IMR-90 (cell line): ENCODE results near the gene ACSBG1. TPM values are rescaled to one million over a fixed set of nuclear protein-coding genes. Genes with fewer than 3 reads are reported as not detected.

Experiments
- ATAC-seq: fragments of 200-7000 bp; cut with Tn5 transposase; 2 replicates; pipeline ENCODE4 v1.9.1; 2020; ENCODE audit warnings: low read depth, mild to moderate bottlenecking, moderate library complexity
- BruUV-seq: library from RNA; stranded (reverse); fragments of 400-500 nt; replicated peaks from 2 replicates; lab custom pipeline; 2021; lab: Mats Ljungman, UMichigan
- CTCF ChIA-PET: fragments of 300-600 bp; formaldehyde crosslinking; extraction: SDS; loops from one replicate; lab custom pipeline; 2021; ENCODE audit warnings: antibody characterized with exemption; lab: Yijun Ruan, JAX
- POLR2A ChIA-PET: fragments of 300-600 bp; sonication (Branson Sonifier 250); formaldehyde crosslinking; loops from one replicate; lab custom pipeline; 2022; ENCODE audit warnings: antibody characterized with exemption; ENCODE audit not compliant: unreplicated experiment; lab: Charles Lee
- DNase-seq: peaks from one replicate; pipeline ENCODE4 v3.0.0; 2013
- H2AFZ ChIP-seq: replicated peaks from 2 replicates; pipeline ENCODE3; 2013; ENCODE audit warnings: low read length, mild to moderate bottlenecking; ENCODE audit not compliant: poor library complexity
- H2AK5ac ChIP-seq: 2 replicates; pipeline ENCODE4 v1.6.1; 2013; ENCODE audit warnings: low read depth, low read length, inconsistent platforms
- H2AK9ac ChIP-seq: replicated peaks from 2 replicates; pipeline ENCODE3; 2013; ENCODE audit warnings: mild to moderate bottlenecking, low read depth, low read length, moderate library complexity; ENCODE audit not compliant: poor library complexity
- H2BK120ac ChIP-seq: 2 replicates; pipeline ENCODE4 v1.6.1; 2013; ENCODE audit warnings: low read depth, low read length, inconsistent platforms
- H2BK15ac ChIP-seq: 3 replicates; pipeline ENCODE4 v1.6.1; 2013; ENCODE audit warnings: low read depth, low read length, inconsistent platforms
- H2BK20ac ChIP-seq: 2 replicates; pipeline ENCODE4 v1.6.1; 2013; ENCODE audit warnings: low read depth, mild to moderate bottlenecking, inconsistent platforms, low read length, moderate library complexity
- H2BK5ac ChIP-seq: 2 replicates; pipeline ENCODE4 v1.6.1; 2013; ENCODE audit warnings: mild to moderate bottlenecking, low read depth, low read length, inconsistent platforms; ENCODE audit not compliant: poor library complexity, severe bottlenecking
- H3K14ac ChIP-seq: replicated peaks from 2 replicates; pipeline ENCODE4 v1.6.1; 2013; ENCODE audit warnings: low read depth, low read length, inconsistent platforms
- H3K18ac ChIP-seq: 2 replicates; pipeline ENCODE4 v1.6.1; 2013; ENCODE audit warnings: low read depth, low read length, control low read depth
- H3K23ac ChIP-seq: 2 replicates; pipeline ENCODE4 v1.6.1; 2013; ENCODE audit warnings: low read depth, low read length, inconsistent platforms
- H3K27ac ChIP-seq: 2 replicates; pipeline ENCODE4 v1.5.1; 2013; ENCODE audit warnings: mild to moderate bottlenecking, control low read depth, low read length; ENCODE audit not compliant: insufficient read depth
- H3K27me3 ChIP-seq: 2 replicates; pipeline ENCODE4 v1.6.1; 2013; ENCODE audit warnings: low read length; ENCODE audit not compliant: control insufficient read depth, insufficient read depth
- H3K36me3 ChIP-seq: 2 replicates; pipeline ENCODE4 v1.6.1; 2013; ENCODE audit warnings: low read length, mixed read lengths; ENCODE audit not compliant: control insufficient read depth, insufficient read depth
- H3K4ac ChIP-seq: 2 replicates; pipeline ENCODE4 v1.6.1; 2013; ENCODE audit warnings: low read depth, low read length, inconsistent platforms
- H3K4me1 ChIP-seq: 2 replicates; pipeline ENCODE4 v1.6.1; 2013; ENCODE audit warnings: low read length, mixed read lengths; ENCODE audit not compliant: control insufficient read depth, insufficient read depth
- H3K4me2 ChIP-seq: 2 replicates; pipeline ENCODE4 v1.6.1; 2013; ENCODE audit warnings: low read depth, mild to moderate bottlenecking, control low read depth, low read length, moderate library complexity
- H3K4me3 ChIP-seq: 2 replicates; pipeline ENCODE4 v1.5.1; 2013; ENCODE audit warnings: low read depth, mild to moderate bottlenecking, control low read depth, low read length, moderate library complexity; ENCODE audit not compliant: insufficient read depth
- H3K56ac ChIP-seq: 2 replicates; pipeline ENCODE4 v1.6.1; 2013; ENCODE audit warnings: low read length, inconsistent platforms; ENCODE audit not compliant: insufficient read depth; ENCODE audit errors: extremely low read depth
- H3K79me1 ChIP-seq, 2 experiments: 2 replicates each; pipeline ENCODE4 v1.6.1; 2013; ENCODE audit warnings: low read length in 2 of 2, inconsistent platforms in 1 of 2, low read depth in 1 of 2
- H3K9ac ChIP-seq: 2 replicates; pipeline ENCODE4 v1.6.1; 2013; ENCODE audit warnings: low read depth, low read length, control low read depth
- H3K9me1 ChIP-seq: 2 replicates; pipeline ENCODE4 v1.6.1; 2013; ENCODE audit warnings: low read length, inconsistent platforms; ENCODE audit not compliant: insufficient read depth
- H3K9me3 ChIP-seq: 2 replicates; pipeline ENCODE4 v1.6.1; 2013; ENCODE audit warnings: low read length; ENCODE audit not compliant: control insufficient read depth, insufficient read depth
- H4K20me1 ChIP-seq: 2 replicates; pipeline ENCODE4 v1.6.1; 2013; ENCODE audit warnings: low read length, inconsistent platforms; ENCODE audit not compliant: insufficient read depth
- H4K5ac ChIP-seq: 2 replicates; pipeline ENCODE4 v1.6.1; 2013; ENCODE audit warnings: mild to moderate bottlenecking, low read depth, low read length, control low read depth
- H4K8ac ChIP-seq, 2 experiments: 2 replicates each; pipeline ENCODE4 v1.6.1; 2013; ENCODE audit warnings: low read depth in 2 of 2, low read length in 2 of 2, control low read depth in 1 of 2, inconsistent platforms in 1 of 2
- H4K91ac ChIP-seq: 2 replicates; pipeline ENCODE4 v1.6.1; 2013; ENCODE audit warnings: low read depth, low read length, inconsistent platforms; ENCODE audit not compliant: insufficient read depth
- BHLHE40 ChIP-seq: fragments of 150-350 bp; IDR thresholded peaks from 2 replicates; pipeline ENCODE4 v1.6.1; 2016; ENCODE audit warnings: mild to moderate bottlenecking, low read depth, low read length
- CEBPB ChIP-seq: IDR thresholded peaks from 2 replicates; pipeline ENCODE4 v1.6.1; 2012; ENCODE audit warnings: low read depth, low read length, improper control_type of control experiment
- CHD1 ChIP-seq: IDR thresholded peaks from 2 replicates; pipeline ENCODE4 v1.6.1; 2012; ENCODE audit warnings: low read depth, low read length, improper control_type of control experiment
- CTCF ChIP-seq: conservative IDR thresholded peaks from 2 replicates; pipeline ENCODE4 v1.5.1; 2012; ENCODE audit warnings: mild to moderate bottlenecking, low read depth, low read length, improper control_type of control experiment
- FOS ChIP-seq: fragments of 150-350 bp; IDR thresholded peaks from 2 replicates; pipeline ENCODE4 v1.6.1; 2016; ENCODE audit warnings: low read depth, low read length
- MAFK ChIP-seq: IDR thresholded peaks from 2 replicates; pipeline ENCODE4 v1.6.1; 2012; ENCODE audit warnings: low read depth, low read length, improper control_type of control experiment
- MAZ ChIP-seq: IDR thresholded peaks from 2 replicates; pipeline ENCODE4 v1.6.1; 2012; ENCODE audit warnings: low read depth, mild to moderate bottlenecking, low read length, improper control_type of control experiment, moderate library complexity, borderline replicate concordance
- MXI1 ChIP-seq: IDR thresholded peaks from 2 replicates; pipeline ENCODE4 v1.6.1; 2012; ENCODE audit warnings: low read depth, mild to moderate bottlenecking, low read length, moderate library complexity, borderline replicate concordance
- NFE2L2 ChIP-seq: fragments of 150-350 bp; IDR thresholded peaks from 2 replicates; pipeline ENCODE4 v1.6.1; 2016; ENCODE audit warnings: low read depth, mild to moderate bottlenecking, low read length
- POLR2A ChIP-seq: IDR thresholded peaks from 2 replicates; pipeline ENCODE4 v1.6.1; 2012; ENCODE audit warnings: mild to moderate bottlenecking, low read depth, low read length
- RAD21 ChIP-seq: IDR thresholded peaks from 2 replicates; pipeline ENCODE4 v1.6.1; 2012; ENCODE audit warnings: low read length, improper control_type of control experiment
- RCOR1 ChIP-seq: IDR thresholded peaks from 2 replicates; pipeline ENCODE4 v1.6.1; 2012; ENCODE audit warnings: mild to moderate bottlenecking, low read length, improper control_type of control experiment; ENCODE audit not compliant: insufficient replicate concordance
- RFX5 ChIP-seq: IDR thresholded peaks from 2 replicates; pipeline ENCODE4 v1.8.0; 2012; ENCODE audit warnings: low read depth, mild to moderate bottlenecking, low read length, moderate library complexity
- SMC3 ChIP-seq: fragments of 150-350 bp; IDR thresholded peaks from 2 replicates; pipeline ENCODE4 v1.6.1; 2016; ENCODE audit warnings: low read depth, mild to moderate bottlenecking, antibody characterized with exemption, low read length, moderate library complexity
- USF2 ChIP-seq: fragments of 150-350 bp; IDR thresholded peaks from 2 replicates; pipeline ENCODE4 v1.6.1; 2017; ENCODE audit warnings: mild to moderate bottlenecking, antibody characterized with exemption, low read length, low read depth
- WGBS, 2 experiments: methylation state at CpG; one replicate each; pipeline versions ENCODE4 v1.1.5 to v1.1.7; 2013; ENCODE audit warnings: missing lambda C conversion rate in 2 of 2; ENCODE audit not compliant: insufficient read length in 1 of 2; ENCODE audit errors: extremely low coverage in 2 of 2; 5-methylcytosine and 5-hydroxymethylcytosine counted together
- dilution Hi-C: fragments of 300-500 bp; cut with HindIII; formaldehyde crosslinking; loops from one replicate; pipeline ENCODE4 v1.14.3; 2018; ENCODE audit warnings: low sequenced_read_pairs; ENCODE audit not compliant: unreplicated experiment
- in situ Hi-C: fragments of 300-500 bp; cut with MboI; formaldehyde crosslinking; loops from 3 replicates; pipeline ENCODE4 v1.14.3; 2019; ENCODE audit warnings: low sequenced_read_pairs, inconsistent platforms, mixed read lengths
- intact Hi-C: fragments of 100-400 bp; cut with micrococcal nuclease; formaldehyde crosslinking; loops from 2 replicates; pipeline ENCODE4 v1.10.0; 2022
- polyA plus RNA-seq, 3 experiments: library from polyadenylated mRNA; depleted of rRNA; stranded (reverse); fragments of >200 nt; gene quantifications; 2 replicates each; pipeline ENCODE4 v1.2.3, GENCODE V29; 2012; ENCODE audit warnings: low replicate concordance in 1 of 3
- total RNA-seq: library from RNA; depleted of rRNA; stranded (reverse); fragments of >200 nt; gene quantifications from 2 replicates; pipeline ENCODE4 v1.2.3, GENCODE V29; 2012
- TF ChIP-seq, protein P1 (sequence below): fragments of 150-350 bp; IDR thresholded peaks from 2 replicates; pipeline ENCODE4 v1.6.1; 2016; ENCODE audit warnings: low read depth, mild to moderate bottlenecking, low read length, moderate library complexity, borderline replicate concordance

The ACSBG1 gene
- total and polyA plus RNA-seq, 2 of the 4 experiments (the other 2 are of a cell fraction), result 0.02 TPM; not detected in 1

DNA sequence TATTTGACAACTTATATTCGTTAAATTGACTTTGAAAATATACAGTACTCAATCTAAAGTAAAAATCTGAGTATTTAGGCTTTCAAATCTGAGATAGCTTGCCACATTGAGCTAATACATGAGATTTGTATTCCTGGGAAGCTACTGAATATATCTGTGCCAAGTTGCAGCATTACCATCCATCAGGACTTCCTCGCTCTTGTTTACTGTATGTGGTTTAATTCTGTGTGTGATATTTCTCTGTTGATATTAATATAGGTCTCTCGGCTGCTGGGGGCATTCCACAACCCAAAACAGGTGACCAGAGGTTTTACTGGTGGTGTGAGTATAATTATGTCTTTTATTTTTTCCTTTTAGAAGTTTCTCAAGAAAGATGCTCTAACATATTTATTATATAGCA, 79.4 kb downstream of the ACSBG1 start:
- no peaks in the 10 kb centered on the region; the same call in none of the 2 replicates for H3K9me1 ChIP-seq
- H2BK20ac ChIP-seq, result no peak overlapping the region
- H4K8ac ChIP-seq, result no peak overlapping the region
- POLR2A ChIA-PET, result no interaction called here
- dilution Hi-C loops (no loop called here), in situ Hi-C loops (no loop called here), intact Hi-C loops (no loop called here)
- H3K4me3 ChIP-seq, result no peak overlapping the region
- no peak overlapping the region for H2BK5ac ChIP-seq
- DNase-seq (no peak), ATAC-seq (no peak)
- no peak overlapping the region for H3K23ac ChIP-seq
- no peak overlapping the region for H3K9ac ChIP-seq
- peaks cover 13 to 34% of the 10 kb centered on the region in 2 experiments for H3K79me1 ChIP-seq
- no CpG with 5 or more reads among the region's 3 CpGs for WGBS, 2 experiments
- H4K20me1 ChIP-seq, result peaks cover 6% of the 10 kb centered on the region; the same call in 1 of the 2 replicates
- no peaks in the 10 kb centered on the region for H3K9me3 ChIP-seq
- H3K4ac ChIP-seq, result no peak overlapping the region
- H3K56ac ChIP-seq, result no peak overlapping the region
- no peak overlapping the region for H2AK9ac ChIP-seq
- no peak overlapping the region for H4K91ac ChIP-seq
- no peak overlapping the region for H3K27ac ChIP-seq
- no peaks in the 10 kb centered on the region for H3K27me3 ChIP-seq
- H3K18ac ChIP-seq, result no peak overlapping the region
- no peak overlapping the region for H3K14ac ChIP-seq
- H4K5ac ChIP-seq, result no peak overlapping the region
- no peak overlapping the region for H2BK120ac ChIP-seq
- TF ChIP-seq CHD1 (no peak), RFX5 (no peak), MAFK (no peak), SMC3 (no peak), FOS (no peak), MXI1 (no peak), RCOR1 (no peak), BHLHE40 (no peak), MAZ (no peak), RAD21 (no peak), CTCF (no peak), NFE2L2 (no peak), USF2 (no peak), CEBPB (no peak), POLR2A (no peak)
- TF ChIP-seq, protein P1, sequence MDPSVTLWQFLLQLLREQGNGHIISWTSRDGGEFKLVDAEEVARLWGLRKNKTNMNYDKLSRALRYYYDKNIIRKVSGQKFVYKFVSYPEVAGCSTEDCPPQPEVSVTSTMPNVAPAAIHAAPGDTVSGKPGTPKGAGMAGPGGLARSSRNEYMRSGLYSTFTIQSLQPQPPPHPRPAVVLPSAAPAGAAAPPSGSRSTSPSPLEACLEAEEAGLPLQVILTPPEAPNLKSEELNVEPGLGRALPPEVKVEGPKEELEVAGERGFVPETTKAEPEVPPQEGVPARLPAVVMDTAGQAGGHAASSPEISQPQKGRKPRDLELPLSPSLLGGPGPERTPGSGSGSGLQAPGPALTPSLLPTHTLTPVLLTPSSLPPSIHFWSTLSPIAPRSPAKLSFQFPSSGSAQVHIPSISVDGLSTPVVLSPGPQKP, result no peak
- peaks cover 2% of the 10 kb centered on the region for H3K4me1 ChIP-seq
- H2AFZ ChIP-seq, result no peak overlapping the region
- no peak overlapping the region for H2BK15ac ChIP-seq
- no peak overlapping the region for H2AK5ac ChIP-seq
- H3K36me3 ChIP-seq, result peaks cover 8% of the 10 kb centered on the region
- no TSS peak for BruUV-seq
- no peak overlapping the region for H3K4me2 ChIP-seq
- CTCF ChIA-PET, result interaction anchor here (1.1 kb wide), 1 partner anchor 288 kb away, joined by 5 read pairs; no protein-coding TSS in a partner anchor
